ENCODE data around the gene PIGX.

The PIGX gene

DNA sequence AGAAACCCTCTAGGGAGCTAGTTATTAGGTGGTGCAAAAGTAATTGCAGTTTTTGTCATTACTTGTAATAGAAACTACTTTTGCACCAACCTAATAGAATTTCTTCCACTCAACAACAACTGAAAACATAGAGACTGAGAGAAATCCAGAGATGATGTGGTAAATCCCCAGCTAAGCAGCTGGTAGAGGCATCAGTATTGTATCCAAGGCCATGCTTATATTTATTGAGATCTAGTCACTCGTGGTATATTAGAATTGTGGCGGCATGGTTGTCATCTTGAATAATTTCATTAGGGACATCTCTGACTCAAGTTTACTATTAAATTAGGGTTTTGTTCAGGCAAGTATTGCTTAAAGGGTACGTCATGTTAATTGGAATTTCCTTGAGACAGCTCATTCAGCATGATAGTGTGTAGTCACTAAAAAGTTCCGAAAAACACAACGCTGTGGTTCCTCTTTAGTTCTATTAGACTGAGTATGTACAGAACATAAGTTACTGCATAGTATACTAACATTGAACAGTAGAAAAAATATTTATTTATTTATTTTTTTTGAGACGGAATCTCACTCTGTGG, 62.8 kb downstream of the PIGX start:
- no peak for DNase-seq (ENCODE audit: low read depth)
- TF ChIP-seq, protein P1, sequence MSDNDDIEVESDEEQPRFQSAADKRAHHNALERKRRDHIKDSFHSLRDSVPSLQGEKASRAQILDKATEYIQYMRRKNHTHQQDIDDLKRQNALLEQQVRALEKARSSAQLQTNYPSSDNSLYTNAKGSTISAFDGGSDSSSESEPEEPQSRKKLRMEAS (IDR thresholded peaks at IDR 0.05; ENCODE audit: low read depth, low read length), result no peak
- TF ChIP-seq MYC (IDR thresholded peaks at IDR 0.05; ENCODE audit: low read depth, low read length) (no peak), POLR2A (IDR thresholded peaks at IDR 0.05; ENCODE audit: extremely low read depth, insufficient read length) (no peak)
- TF ChIP-seq, protein P2, sequence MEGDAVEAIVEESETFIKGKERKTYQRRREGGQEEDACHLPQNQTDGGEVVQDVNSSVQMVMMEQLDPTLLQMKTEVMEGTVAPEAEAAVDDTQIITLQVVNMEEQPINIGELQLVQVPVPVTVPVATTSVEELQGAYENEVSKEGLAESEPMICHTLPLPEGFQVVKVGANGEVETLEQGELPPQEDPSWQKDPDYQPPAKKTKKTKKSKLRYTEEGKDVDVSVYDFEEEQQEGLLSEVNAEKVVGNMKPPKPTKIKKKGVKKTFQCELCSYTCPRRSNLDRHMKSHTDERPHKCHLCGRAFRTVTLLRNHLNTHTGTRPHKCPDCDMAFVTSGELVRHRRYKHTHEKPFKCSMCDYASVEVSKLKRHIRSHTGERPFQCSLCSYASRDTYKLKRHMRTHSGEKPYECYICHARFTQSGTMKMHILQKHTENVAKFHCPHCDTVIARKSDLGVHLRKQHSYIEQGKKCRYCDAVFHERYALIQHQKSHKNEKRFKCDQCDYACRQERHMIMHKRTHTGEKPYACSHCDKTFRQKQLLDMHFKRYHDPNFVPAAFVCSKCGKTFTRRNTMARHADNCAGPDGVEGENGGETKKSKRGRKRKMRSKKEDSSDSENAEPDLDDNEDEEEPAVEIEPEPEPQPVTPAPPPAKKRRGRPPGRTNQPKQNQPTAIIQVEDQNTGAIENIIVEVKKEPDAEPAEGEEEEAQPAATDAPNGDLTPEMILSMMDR (IDR thresholded peaks at IDR 0.05; ENCODE audit: low read depth, low read length), result no peak
- H3K4me3 ChIP-seq (ENCODE audit: low read depth, low read length), result no peak overlapping the region

DNA sequence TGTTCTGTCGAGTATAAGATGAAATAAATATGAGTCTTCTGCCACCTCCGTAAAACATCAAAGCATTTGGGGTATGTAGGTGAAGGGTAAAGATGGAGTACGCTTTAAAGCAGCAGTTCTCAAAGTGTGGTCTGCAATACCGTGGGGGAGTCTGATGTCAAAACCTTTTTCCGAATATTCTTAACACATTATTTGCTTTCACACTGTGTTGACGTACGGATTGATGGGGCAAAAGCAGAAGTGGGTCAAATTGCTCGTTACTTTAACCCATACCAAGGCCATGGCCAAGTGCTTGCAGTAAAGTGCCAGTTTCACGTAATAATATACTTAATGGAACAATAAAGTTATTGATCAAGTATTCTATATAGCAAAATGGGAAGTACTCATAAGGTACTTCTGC, 63.8 kb downstream of the PIGX start:
- peak; percentile 70 for DNase-seq (ENCODE audit: low read depth)
- no peak overlapping the region for H3K4me3 ChIP-seq (ENCODE audit: low read depth, low read length)
- TF ChIP-seq, protein P1 (IDR thresholded peaks at IDR 0.05; ENCODE audit: low read depth, low read length), result peak; percentile 57; the same call in 1 of the 2 replicates
- no peak for TF ChIP-seq POLR2A (IDR thresholded peaks at IDR 0.05; ENCODE audit: extremely low read depth, insufficient read length)
- TF ChIP-seq, protein P2 (IDR thresholded peaks at IDR 0.05; ENCODE audit: low read depth, low read length), result no peak
- no peak for TF ChIP-seq MYC (IDR thresholded peaks at IDR 0.05; ENCODE audit: low read depth, low read length)

DNA sequence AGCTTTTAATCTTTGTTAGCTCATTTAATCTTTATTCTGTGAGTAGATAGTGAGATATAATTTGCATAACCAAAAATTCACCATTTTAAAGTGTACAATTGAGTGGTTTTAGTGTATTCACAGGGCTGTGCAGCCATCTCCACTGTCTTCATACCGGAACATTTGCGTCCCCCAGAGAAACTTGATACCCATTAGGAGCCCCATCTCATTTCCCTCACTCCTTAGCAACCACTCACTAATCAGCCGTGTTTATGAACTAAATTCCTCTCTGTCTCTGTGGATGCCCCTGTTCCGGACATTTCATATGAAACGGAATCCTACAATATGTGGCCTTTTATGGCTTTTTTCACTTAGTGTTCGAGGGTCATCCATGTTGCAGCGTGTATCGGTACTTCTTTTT, 65.7 kb downstream of the PIGX start:
- no peak for TF ChIP-seq POLR2A (IDR thresholded peaks at IDR 0.05; ENCODE audit: extremely low read depth, insufficient read length)
- TF ChIP-seq MYC (IDR thresholded peaks at IDR 0.05; ENCODE audit: low read depth, low read length), result no peak
- TF ChIP-seq, protein P1 (IDR thresholded peaks at IDR 0.05; ENCODE audit: low read depth, low read length), result no peak
- TF ChIP-seq, protein P2 (IDR thresholded peaks at IDR 0.05; ENCODE audit: low read depth, low read length), result no peak
- DNase-seq (ENCODE audit: low read depth), result no peak

DNA sequence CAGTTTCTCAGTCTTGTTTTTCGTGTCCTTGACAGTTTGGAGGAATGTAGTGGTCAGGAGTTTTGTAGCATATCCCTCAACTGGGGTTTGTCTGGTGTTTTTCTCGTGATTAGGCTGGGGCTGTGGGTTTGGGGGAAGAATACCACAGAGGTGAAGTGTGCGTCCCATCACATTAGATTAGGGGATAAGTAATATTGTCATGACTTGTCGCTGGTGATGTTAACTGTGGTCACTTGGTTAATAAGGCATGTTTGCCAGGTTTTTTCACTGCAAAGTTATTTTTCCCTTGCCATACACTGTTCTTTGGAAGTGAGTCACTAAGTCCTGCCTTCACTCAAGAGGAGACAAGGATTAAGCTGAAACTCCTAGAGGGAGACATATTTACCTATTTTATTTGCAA, 66.6 kb downstream of the PIGX start:
- no peak for DNase-seq (ENCODE audit: low read depth)
- no peak overlapping the region for H3K4me3 ChIP-seq (ENCODE audit: low read depth, low read length)
- no peak for TF ChIP-seq MYC (IDR thresholded peaks at IDR 0.05; ENCODE audit: low read depth, low read length)
- TF ChIP-seq, protein P2 (IDR thresholded peaks at IDR 0.05; ENCODE audit: low read depth, low read length), result no peak
- no peak for TF ChIP-seq POLR2A (IDR thresholded peaks at IDR 0.05; ENCODE audit: extremely low read depth, insufficient read length)
- TF ChIP-seq, protein P1 (IDR thresholded peaks at IDR 0.05; ENCODE audit: low read depth, low read length), result no peak

More for the DNA sequence above, 65.7 kb downstream of the PIGX start:
- H3K4me3 ChIP-seq (ENCODE audit: low read depth, low read length), result no peak overlapping the region

DNA sequence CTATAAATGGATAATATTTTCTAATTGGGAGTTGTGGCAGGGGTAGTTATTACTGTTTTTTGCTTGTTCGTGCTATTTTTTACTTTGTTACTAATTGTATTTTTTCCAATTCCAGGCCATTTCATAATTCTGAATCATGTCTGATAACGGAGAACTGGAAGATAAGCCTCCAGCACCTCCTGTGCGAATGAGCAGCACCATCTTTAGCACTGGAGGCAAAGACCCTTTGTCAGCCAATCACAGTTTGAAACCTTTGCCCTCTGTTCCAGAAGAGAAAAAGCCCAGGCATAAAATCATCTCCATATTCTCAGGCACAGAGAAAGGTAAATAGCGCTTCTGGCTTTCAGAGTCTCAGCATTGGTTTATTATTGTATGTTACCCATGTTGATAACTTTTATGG, 70.3 kb downstream of the PIGX start:
- TF ChIP-seq, protein P1 (IDR thresholded peaks at IDR 0.05; ENCODE audit: low read depth, low read length), result no peak
- TF ChIP-seq POLR2A (IDR thresholded peaks at IDR 0.05; ENCODE audit: extremely low read depth, insufficient read length), result no peak
- no peak for TF ChIP-seq MYC (IDR thresholded peaks at IDR 0.05; ENCODE audit: low read depth, low read length)
- TF ChIP-seq, protein P2 (IDR thresholded peaks at IDR 0.05; ENCODE audit: low read depth, low read length), result no peak

More for the DNA sequence above, 70.3 kb downstream of the PIGX start:
- DNase-seq (ENCODE audit: low read depth), result no peak
- no peak overlapping the region for H3K4me3 ChIP-seq (ENCODE audit: low read depth, low read length)

Measured in NB4 (cell line).